ENCODE data around the gene UNC119B.

DNA sequence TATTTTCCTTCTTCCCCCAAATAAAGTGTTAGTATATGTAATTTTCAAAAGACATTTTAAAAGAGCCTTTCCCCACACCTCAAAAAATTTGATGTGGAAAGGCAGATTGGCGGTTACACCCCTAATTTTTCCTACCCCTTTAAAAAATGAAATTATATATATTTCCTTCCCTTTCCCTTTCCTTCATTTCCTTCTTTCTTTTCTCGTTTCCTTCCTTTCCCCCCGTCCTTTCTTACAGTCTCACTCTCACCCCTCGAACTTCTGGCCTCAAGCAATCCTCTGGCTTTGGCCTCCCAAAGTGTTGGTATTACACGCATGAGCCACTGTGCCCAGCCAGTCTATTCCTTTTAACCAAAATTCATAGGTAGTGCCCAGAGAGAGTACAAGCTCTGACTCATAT, 4.2 kb upstream of the UNC119B start:
- TF ChIP-seq YY1 (IDR thresholded peaks at IDR 0.05; ENCODE audit: insufficient read depth, insufficient read length) = no peak
- no peak for TF ChIP-seq SUZ12 (IDR thresholded peaks at IDR 0.05; ENCODE audit: extremely low read depth, insufficient read depth, insufficient read length)
- no peak for TF ChIP-seq ZNF274 (IDR thresholded peaks at IDR 0.05; ENCODE audit: low read depth, low read length)
